Mononuclear cell (primary cell): ENCODE measurements around the gene TNFAIP8L2. TPM values are rescaled to one million over a fixed set of nuclear protein-coding genes. Genes with fewer than 3 reads are reported as not detected.
"Not testable (repeated sequence)": the region's sequence is repeated elsewhere in the genome, so short reads cannot be mapped to it uniquely, and the experiment has no call there.

ENCODE experiments used
- H3K27me3 ChIP-seq: 2 replicates; pipeline ENCODE4 v1.6.0; 2011; ENCODE audit warnings: low read length, control low read depth; ENCODE audit not compliant: insufficient read depth
- H3K4me1 ChIP-seq: 2 replicates; pipeline ENCODE4 v1.5.1; 2011; ENCODE audit warnings: mild to moderate bottlenecking, low read length, control low read depth; ENCODE audit not compliant: insufficient read depth
- H3K4me3 ChIP-seq: 2 replicates; pipeline ENCODE4 v1.5.1; 2011; ENCODE audit warnings: mild to moderate bottlenecking, low read length, moderate library complexity
- H3K9me3 ChIP-seq: 2 replicates; pipeline ENCODE4 v1.5.1; 2011; ENCODE audit warnings: low read depth, mild to moderate bottlenecking, control low read depth, low read length
- total RNA-seq: library from RNA; depleted of rRNA; stranded (reverse); fragments of >200 nt; gene quantifications from one replicate; pipeline ENCODE4 v1.2.3, GENCODE V29; 2012

Gene TNFAIP8L2
- total RNA-seq, 1 donor = 4.6 TPM

DNA sequence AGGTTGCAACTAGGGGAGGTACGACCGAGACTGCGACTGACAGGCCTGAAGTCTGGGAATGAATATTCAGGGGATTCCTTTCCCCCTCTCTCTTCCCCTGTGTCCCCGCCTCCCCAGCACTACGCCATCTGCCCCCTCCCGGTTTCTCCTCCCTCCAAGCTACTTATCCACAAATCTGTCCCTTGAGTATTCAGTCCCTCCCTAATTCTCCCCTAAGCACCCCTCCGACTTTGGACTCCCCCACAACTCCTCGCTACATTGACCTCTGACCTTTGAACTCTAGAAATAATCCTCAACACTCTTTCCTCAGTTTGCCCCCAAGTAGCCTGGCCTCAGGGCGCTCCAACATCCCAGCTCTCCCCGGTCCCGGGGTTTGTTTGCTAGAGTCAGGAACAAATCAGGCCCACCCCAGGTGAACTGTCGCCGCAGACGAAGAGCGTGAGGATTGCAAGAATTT is 8.9 kb downstream of the TNFAIP8L2 start:
- Histone ChIP-seq H3K9me3 (no peaks in the 10 kb centered on the region), H3K4me1 (peaks cover 38% of the 10 kb centered on the region), H3K4me3 (peak overlapping the region; percentile 21), H3K27me3 (no peaks in the 10 kb centered on the region)

DNA sequence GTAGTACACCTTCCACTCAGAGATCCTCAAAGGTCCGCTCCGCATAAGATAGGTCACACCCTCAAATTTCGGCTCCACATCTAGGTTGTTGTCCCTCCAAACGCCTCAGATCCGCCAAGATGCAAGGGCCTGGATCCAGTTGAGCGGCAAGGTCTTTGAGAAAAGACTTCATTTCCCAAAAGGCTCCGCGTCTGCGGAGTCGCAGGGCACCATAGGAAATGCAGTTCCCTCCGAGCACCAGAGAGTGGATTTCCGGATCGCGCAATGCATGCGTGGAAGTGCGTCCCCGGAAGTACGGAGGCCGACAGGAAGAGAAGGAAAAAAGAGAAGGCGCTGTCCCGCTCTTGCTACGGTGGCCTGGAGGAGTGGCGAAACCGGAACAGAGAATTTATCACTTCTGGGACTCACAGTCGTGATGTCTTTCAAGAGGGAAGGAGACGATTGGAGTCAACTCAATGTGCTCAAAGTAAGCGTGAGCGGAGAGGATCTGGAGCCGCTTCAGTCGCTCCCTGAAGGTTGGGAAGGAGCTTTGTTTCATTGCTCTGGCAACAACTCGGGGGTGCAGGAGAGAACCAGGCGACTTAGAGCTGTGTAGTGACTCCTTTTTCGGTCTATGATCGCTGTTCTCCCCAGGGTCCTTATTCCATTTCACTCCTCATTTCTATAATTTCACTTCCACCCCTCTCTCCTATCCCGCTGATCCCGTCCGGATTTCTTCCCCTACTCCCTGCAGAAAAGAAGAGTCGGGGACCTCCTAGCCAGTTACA is 9.5 kb downstream of the TNFAIP8L2 start, which contains the start of the genes LYSMD1 and SCNM1:
TSS of gene LYSMD1 (minus strand) at position 165 of the 767 bp plus-strand sequence. CDS start 644 bp downstream, outside the sequence.
TSS of gene SCNM1 (plus strand) at position 407 of the 767 bp plus-strand sequence. CDS start at position 416, 9 bp downstream.
- peaks cover 32% of the 10 kb centered on the region for H3K4me1 ChIP-seq
- no peaks in the 10 kb centered on the region for H3K9me3 ChIP-seq
- peak within 1 kb of the TSS; percentile 74 for H3K4me3 ChIP-seq
- no peaks in the 10 kb centered on the region for H3K27me3 ChIP-seq

DNA sequence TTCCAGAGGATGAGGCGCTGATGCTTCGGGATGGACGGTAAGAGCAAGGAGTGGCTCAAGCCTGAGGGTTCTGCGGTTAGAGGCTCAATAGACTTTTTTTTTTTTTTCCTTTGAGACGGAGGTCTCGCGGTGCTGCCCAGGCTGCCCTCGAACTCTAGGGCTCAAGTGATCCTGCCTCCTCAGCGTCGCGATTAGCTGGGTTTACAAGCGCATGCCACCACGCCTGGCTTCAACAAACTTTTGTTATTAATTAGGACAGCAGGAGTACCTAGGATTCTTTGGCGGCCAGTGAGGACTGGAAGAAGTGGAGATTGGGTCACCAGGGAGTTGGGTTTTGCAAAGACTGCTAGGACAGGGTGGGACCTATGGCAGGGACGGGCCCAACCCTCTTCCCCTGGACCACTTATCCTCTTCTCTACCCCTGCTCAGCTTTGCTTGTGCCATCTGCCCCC is 10.1 kb downstream of the TNFAIP8L2 start:
- peak overlapping the region; percentile 74 for H3K4me3 ChIP-seq
- H3K4me1 ChIP-seq = peaks cover 28% of the 10 kb centered on the region
- H3K27me3 ChIP-seq = no peaks in the 10 kb centered on the region
- H3K9me3 ChIP-seq = no peaks in the 10 kb centered on the region

DNA sequence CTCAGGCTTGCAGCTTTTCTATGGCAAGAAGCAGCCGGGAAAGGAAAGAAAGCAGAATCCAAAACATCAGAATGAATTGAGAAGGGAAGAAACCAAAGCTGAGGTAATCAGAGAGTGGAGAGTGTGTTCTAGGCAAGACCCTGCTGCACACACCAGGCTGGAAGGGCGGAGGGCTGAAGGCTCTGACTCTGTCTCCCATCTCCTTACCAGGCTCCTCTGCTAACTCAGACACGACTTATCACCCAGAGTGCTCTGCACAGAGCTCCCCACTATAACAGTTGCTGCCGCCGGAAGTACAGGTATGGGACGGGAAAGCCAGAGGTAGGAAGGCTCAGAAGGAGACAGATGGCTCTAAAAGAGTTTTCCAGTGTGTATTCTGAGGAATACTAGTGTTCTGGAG is 10.7 kb downstream of the TNFAIP8L2 start:
- Histone ChIP-seq H3K4me3 (no peak overlapping the region), H3K27me3 (no peaks in the 10 kb centered on the region), H3K4me1 (peaks cover 25% of the 10 kb centered on the region), H3K9me3 (no peaks in the 10 kb centered on the region)

DNA sequence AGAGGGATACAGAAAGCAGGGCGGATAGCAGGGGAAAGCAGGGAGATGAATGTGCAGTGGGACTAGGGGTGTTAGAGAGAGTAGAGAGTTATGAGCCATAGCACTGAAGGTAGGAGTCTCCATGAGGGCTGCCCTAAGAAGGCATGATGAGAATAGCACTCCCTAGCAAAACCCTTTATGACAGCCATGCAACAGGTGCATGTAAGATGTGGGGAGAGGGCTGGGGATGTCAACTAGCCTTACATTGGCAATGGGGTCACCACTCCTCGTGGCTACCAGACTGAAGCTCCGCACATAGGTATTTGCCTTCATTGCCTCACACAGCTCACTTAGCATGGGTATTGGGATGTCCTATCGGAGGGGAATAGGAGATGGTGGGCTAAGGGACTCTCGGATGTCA is 14.7 kb downstream of the TNFAIP8L2 start:
- no peaks in the 10 kb centered on the region for H3K27me3 ChIP-seq

DNA sequence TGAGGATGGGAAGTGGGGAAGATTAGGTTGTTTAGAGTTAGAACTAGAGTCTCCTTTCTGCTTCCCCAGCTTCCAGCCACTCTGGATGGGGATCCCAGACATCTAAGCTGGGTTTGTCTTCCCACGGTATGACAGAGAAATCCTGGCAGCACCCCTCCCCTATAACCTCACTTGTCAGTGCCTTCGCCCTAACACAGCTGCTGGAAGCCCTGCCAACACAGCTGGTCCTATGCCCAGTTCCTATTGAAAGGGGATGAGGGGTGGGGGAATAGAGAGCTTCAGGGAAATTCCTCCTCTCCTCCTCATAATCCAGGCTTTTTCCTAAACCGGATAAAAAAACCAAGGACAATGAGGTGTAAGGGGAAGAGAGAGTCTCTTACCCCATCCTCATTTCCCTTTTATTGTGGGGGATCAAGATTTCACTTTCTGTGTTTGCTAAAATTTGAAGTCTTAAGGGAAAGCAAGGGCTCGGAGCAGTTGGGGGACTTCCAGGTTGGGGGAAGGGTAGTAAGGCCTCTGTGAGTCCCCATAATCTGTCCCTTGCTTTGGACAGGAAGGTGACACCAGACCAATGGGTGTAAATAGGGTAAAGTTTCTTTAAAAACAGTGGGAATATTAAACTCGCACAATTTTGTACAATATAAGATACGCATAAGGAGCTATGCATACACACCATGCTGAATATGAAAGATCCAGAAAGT is 18.7 kb downstream of the TNFAIP8L2 start:
- H3K9me3 ChIP-seq = no peaks in the 10 kb centered on the region
- H3K4me1 ChIP-seq = no peaks in the 10 kb centered on the region
- H3K4me3 ChIP-seq = no peak overlapping the region
- H3K27me3 ChIP-seq = no peaks in the 10 kb centered on the region

More for the DNA sequence above, 14.7 kb downstream of the TNFAIP8L2 start:
- Histone ChIP-seq H3K4me3 (no peak overlapping the region), H3K9me3 (no peaks in the 10 kb centered on the region), H3K4me1 (peaks cover 11% of the 10 kb centered on the region)

DNA sequence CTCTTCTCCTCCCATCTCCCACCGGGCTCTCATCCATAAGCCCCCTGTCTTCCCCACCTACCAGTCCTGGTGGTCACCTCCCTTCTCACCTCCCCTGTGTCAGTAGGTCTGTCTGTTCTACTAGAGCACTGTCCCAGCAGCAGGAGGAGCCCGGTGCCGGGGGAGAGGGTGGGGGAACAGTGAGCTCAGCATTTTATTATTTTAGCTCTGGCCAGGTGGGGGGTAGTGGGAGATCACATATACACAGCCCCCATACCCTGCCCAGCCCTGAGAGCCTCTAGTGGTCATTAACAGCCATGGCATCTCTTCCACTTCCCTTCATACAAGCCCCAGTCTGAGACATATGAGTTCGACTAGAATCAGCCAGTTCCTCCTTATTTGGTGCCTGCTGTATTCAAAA is 19.4 kb downstream of the TNFAIP8L2 start, which contains the start of gene TMOD4:
TSS of gene TMOD4 (minus strand) at position 119 of the 400 bp plus-strand sequence. CDS start 1,106 bp downstream, outside the sequence.
- H3K4me1 ChIP-seq = no peaks in the 10 kb centered on the region
- no peak within 1 kb of the TSS for H3K4me3 ChIP-seq
- H3K9me3 ChIP-seq = no peaks in the 10 kb centered on the region
- H3K27me3 ChIP-seq = no peaks in the 10 kb centered on the region

DNA sequence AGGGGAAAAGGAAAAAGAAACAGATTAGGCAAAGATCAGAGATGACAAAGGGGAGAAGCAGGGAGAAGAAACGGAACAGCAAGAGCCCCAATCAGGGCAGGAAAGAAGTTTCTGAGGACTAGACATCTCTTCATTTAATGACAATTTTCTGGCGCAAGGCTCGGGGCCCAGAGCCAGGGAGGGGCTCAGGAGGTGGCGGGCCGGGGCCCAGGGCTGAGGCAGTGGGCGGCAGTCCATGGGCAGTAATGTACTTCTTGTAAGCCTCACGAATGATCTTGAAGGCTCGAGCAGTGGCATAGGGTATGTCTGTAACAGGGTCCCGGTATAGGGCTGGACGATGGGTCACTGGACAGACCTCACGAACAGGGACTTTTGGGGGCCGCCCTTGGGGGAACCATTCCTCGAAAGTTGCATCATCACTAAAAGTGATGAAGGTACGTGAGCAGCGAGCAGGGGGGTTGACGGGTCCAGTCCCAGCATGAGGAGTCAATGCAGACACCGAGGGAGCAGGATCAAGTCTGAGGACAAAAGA is 20.1 kb downstream of the TNFAIP8L2 start:
- no peaks in the 10 kb centered on the region for H3K27me3 ChIP-seq
- no peaks in the 10 kb centered on the region for H3K4me1 ChIP-seq
- H3K4me3 ChIP-seq = no peak overlapping the region
- H3K9me3 ChIP-seq = no peaks in the 10 kb centered on the region

DNA sequence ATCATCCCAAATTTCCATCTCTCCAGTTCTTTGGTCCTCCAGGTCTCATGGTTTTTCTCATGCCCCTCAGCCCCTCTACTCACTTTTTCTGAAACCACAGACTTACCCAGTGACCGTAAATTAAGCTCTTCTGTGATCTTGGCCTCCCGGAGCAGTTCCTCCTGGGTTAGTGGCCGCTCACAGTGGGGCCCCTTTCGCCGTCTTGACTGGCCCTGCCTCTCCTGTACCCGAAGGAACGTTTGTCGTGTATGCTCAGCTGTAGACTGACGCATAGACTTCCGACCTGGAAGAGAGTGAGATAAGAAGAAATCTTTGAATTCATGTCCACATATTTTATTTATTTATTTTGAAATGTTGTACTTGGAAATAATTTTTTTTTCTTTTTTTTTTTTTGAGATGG is 27.8 kb downstream of the TNFAIP8L2 start:
- Histone ChIP-seq H3K9me3 (no peaks in the 10 kb centered on the region), H3K4me1 (peaks cover 14% of the 10 kb centered on the region), H3K27me3 (no peaks in the 10 kb centered on the region), H3K4me3 (no peak overlapping the region)

DNA sequence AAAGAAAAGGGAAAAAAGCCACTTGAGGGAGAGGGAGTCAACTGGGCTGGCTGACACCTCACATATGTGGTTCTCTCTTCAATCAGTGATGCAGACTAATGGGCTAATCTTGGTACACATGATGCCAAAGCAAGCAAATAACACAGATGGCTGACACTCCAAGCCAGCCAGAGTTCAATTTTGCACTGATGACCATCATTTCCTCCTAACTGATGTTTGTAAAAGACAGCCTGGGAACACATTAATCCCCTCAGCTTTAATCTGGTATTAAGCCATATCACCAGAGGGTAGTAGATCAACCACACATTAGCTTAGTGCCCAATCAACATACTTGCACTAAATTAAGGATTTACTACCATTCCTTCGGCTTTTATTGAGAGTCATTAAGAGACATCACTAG is 30.8 kb downstream of the TNFAIP8L2 start:
- Histone ChIP-seq H3K9me3 (no peaks in the 10 kb centered on the region), H3K4me1 (peaks cover 24% of the 10 kb centered on the region), H3K4me3 (no peak overlapping the region), H3K27me3 (no peaks in the 10 kb centered on the region)

DNA sequence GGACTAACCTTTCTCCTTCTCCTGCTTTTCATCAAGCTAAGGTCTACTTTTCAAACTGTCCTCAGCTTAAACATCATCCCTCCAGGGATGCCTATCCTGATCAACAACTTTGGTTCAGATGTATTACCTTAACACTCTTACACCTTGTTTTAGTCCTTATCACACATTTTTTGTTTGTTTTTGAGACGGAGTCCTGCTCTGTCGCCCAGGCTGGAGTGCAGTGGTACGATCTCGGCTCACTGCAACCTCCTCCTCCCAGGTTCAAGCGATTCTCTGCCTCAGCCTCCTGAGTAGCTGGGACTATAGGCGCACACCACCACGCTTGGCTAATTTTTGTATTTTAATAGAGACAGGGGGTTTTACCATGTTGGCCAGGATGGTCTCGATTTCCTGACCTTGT is 32.2 kb downstream of the TNFAIP8L2 start:
- H3K4me1 ChIP-seq = peaks cover 24% of the 10 kb centered on the region
- H3K4me3 ChIP-seq, H3K9me3 ChIP-seq, H3K27me3 ChIP-seq: not testable (repeated sequence)

DNA sequence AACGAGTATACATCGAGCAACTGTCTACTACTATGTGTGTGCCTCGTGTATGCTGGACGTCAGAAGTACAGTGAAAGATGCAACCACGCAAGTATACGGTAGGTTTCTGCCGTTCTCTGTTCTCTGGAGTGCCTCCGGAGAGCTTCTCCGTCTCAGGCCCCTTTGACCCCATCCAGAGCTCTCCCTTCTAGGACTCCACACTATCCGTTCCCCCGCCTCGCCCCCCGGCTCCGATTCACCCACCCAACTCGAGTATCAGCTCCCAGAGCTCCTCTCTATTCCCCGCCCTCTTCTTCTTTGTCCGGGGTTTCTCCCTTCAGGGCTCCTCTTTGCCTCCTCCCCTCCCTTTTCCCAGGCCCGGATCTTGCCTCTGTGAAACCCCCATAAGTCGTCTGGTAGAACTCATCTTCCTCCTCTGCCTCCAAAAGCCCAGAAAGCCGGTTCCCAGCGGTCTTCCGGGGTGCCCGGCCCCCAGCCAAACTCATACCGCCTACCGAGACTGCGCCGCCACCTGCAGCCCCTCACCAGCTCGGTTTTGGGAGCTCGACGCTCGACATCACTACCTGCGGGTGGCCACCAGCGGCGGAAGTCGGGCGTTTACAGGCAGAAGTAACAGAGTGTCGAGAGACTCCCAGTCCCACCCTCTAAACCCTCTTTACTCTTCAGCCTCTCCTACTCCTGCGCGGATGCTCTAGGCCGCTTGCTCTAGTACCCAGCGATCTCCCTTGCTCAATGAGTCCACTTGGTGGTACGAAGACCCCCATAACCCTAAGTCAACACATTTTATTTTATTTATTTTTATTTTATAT is 33.4 kb downstream of the TNFAIP8L2 start, which contains the start of gene VPS72:
TSS of gene VPS72 (minus strand) at position 561 of the 809 bp plus-strand sequence. CDS start at position 485, 76 bp downstream.
- Histone ChIP-seq H3K4me1 (peaks cover 24% of the 10 kb centered on the region), H3K9me3 (no peaks in the 10 kb centered on the region), H3K27me3 (no peaks in the 10 kb centered on the region), H3K4me3 (peak within 1 kb of the TSS; percentile 76)

DNA sequence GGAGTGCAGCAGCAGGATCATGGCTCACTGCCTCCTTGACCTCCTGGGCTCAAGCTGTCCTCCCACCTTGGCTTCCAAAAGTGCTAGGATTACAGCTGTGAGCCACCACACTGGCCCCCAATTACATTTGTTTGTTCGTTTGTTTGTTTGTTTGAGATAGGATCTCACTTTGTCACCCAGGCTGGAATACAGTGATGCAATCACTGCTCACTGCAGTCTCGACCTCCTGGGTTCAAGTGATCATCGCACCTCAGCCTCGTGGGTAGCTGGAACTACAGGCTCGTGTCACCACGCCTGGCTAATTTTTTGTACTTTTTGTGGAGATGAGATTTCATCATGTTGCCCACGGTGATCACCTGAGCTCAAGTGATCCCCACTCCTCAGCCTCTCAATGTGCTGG is 35.6 kb downstream of the TNFAIP8L2 start:
- Histone ChIP-seq H3K27me3 (no peaks in the 10 kb centered on the region), H3K9me3 (no peaks in the 10 kb centered on the region), H3K4me3 (no peak overlapping the region), H3K4me1 (peaks cover 24% of the 10 kb centered on the region)

DNA sequence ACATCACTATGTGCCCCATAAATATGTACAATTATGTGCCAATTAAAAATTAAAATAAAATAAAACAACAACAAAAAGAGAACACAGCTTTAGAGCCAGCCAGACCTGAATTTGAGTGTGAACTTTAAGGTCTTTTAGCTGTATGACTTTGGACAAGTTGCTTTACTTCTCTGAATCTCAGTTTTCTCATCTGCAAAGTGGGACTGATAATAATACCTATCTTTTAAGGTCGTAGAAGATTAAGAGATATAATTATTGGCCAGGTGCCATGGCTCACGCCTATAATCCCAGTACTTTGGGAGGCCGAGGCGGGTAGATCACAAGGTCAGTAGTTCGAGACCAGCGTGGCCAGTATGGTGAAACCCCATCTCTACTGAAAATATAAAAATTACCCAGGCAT is 36.9 kb downstream of the TNFAIP8L2 start:
- Histone ChIP-seq H3K9me3 (no peaks in the 10 kb centered on the region), H3K27me3 (no peaks in the 10 kb centered on the region), H3K4me3 (no peak overlapping the region), H3K4me1 (peaks cover 26% of the 10 kb centered on the region)
